T-cell (primary cell): ENCODE results near the gene ANO9. TPM values are rescaled to one million over a fixed set of nuclear protein-coding genes. Genes with fewer than 3 reads are reported as not detected.

Experiments used
- ATAC-seq, 4 experiments: fragments of 200-7000 bp in 3 of 4; fragments of 150-1000 bp in 1 of 4; cut with Tn5 transposase; replicated peaks in 1 of 4; 1 replicate in 3 of 4; 2 replicates in 1 of 4; pipeline ENCODE4 v1.10.0; 2021; ENCODE audit warnings: moderate library complexity in 3 of 4, mild to moderate bottlenecking in 2 of 4, moderate number of reproducible peaks in 1 of 4
- CTCF ChIA-PET, 2 donors: fragments of 300-600 bp; sonication (Branson Sonifier 250); formaldehyde crosslinking; loops; one replicate each; lab custom pipeline; 2022; ENCODE audit warnings: antibody characterized with exemption in 2 of 2; lab: Charles Lee
- POLR2A ChIA-PET, 2 donors: fragments of 300-600 bp; sonication (Branson Sonifier 250); formaldehyde crosslinking; loops; one replicate each; lab custom pipeline; 2022; ENCODE audit warnings: antibody characterized with exemption in 2 of 2; lab: Charles Lee
- DNase-seq, 35 experiments: peaks; one replicate each; pipeline versions ENCODE4 v3.0.0 to v3.0.0-alpha.2; 2013 to 2023
- H3K27ac ChIP-seq: one replicate; pipeline ENCODE4 v1.5.1; 2013; ENCODE audit warnings: low read length
- H3K27me3 ChIP-seq, 2 experiments: replicated peaks in 1 of 2; 1 replicate in 1 of 2; 2 replicates in 1 of 2; pipeline versions ENCODE4 v1.6.1 to v1.7.0; 2013; ENCODE audit warnings: low read length in 1 of 2, mixed read lengths in 1 of 2; ENCODE audit not compliant: control insufficient read depth in 2 of 2, insufficient read depth in 2 of 2; ENCODE audit errors: extremely low read depth in 1 of 2
- H3K36me3 ChIP-seq, 2 donors: 1 replicate in 1 of 2; 2 replicates in 1 of 2; pipeline versions ENCODE4 v1.6.1 to v1.7.0; 2013; ENCODE audit warnings: low read length in 1 of 2; ENCODE audit not compliant: control insufficient read depth in 2 of 2, insufficient read depth in 1 of 2; ENCODE audit errors: extremely low read depth in 1 of 2
- H3K4me1 ChIP-seq, 2 experiments: 1 replicate in 1 of 2; 2 replicates in 1 of 2; pipeline versions ENCODE4 v1.6.1 to v1.7.0; 2013; ENCODE audit warnings: low read length in 2 of 2, mixed read lengths in 1 of 2; ENCODE audit not compliant: insufficient read depth in 2 of 2, control insufficient read depth in 1 of 2; ENCODE audit errors: extremely low read depth in 1 of 2
- H3K4me3 ChIP-seq, 2 donors: 1 replicate in 1 of 2; 2 replicates in 1 of 2; pipeline versions ENCODE4 v1.5.1 to v1.7.0; 2013; ENCODE audit warnings: mild to moderate bottlenecking in 2 of 2, low read length in 1 of 2, moderate library complexity in 1 of 2; ENCODE audit not compliant: control insufficient read depth in 1 of 2; ENCODE audit errors: extremely low read depth in 1 of 2
- H3K9me3 ChIP-seq: 2 replicates; pipeline ENCODE4 v1.7.0; 2013
- H3K27ac Mint-ChIP-seq, 2 donors: one replicate each; pipeline ENCODE4 v1.8.0; 2020 to 2021; ENCODE audit warnings: mild to moderate bottlenecking in 2 of 2, mixed read lengths in 2 of 2
- H3K27me3 Mint-ChIP-seq, 2 donors: one replicate each; pipeline ENCODE4 v1.8.0; 2021 to 2022; ENCODE audit warnings: mixed read lengths in 2 of 2
- H3K36me3 Mint-ChIP-seq: one replicate; pipeline ENCODE4 v1.8.0; 2021; ENCODE audit warnings: mixed read lengths
- H3K4me1 Mint-ChIP-seq, 3 donors: one replicate each; pipeline ENCODE4 v1.8.0; 2020 to 2022; ENCODE audit warnings: mixed read lengths in 3 of 3, mild to moderate bottlenecking in 1 of 3
- H3K4me3 Mint-ChIP-seq, 3 donors: one replicate each; pipeline ENCODE4 v1.8.0; 2020 to 2022; ENCODE audit warnings: mild to moderate bottlenecking in 3 of 3, mixed read lengths in 3 of 3, moderate library complexity in 3 of 3
- H3K9me3 Mint-ChIP-seq, 3 donors: one replicate each; pipeline ENCODE4 v1.8.0; 2020 to 2022; ENCODE audit warnings: mixed read lengths in 3 of 3
- WGBS: methylation state at CpG from one replicate; pipeline ENCODE4 v1.1.5; 2013; ENCODE audit warnings: missing lambda C conversion rate; ENCODE audit not compliant: insufficient coverage; 5-methylcytosine and 5-hydroxymethylcytosine counted together
- total RNA-seq, 35 experiments: library from RNA in 6 of 35; stranded (reverse) in 6 of 35; fragments of 120-200 nt in 1 of 35; gene quantifications; one replicate each; pipeline versions ENCODE4 v1.2.1 to v1.2.4 and lab custom pipeline; 2013 to 2026

ANO9 gene
- total RNA-seq, 5 donors from 2014 or later (not counting 1 experiment from before 2014, with no cell fraction given) = 103 to 128 (median 120) TPM

DNA sequence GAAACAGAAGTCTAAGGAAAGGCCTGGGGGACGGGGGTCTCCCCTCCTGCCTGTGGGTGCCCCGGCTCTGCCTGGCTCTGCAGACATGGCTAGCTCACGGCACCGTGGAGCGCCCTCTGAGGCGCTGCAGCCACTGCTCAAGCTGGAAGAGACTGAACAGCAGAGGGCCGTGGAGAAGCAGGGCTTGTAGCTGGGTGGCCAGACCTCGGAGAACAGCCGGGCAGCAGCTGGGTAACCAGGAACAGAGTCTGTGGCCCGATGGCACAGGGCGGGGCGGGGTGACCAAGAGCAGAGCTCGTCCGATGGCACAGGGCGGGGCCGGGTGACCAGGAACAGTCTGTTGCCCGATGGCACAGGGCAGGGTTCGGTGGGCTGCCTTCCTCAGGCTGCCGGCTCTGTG is 47.2 kb upstream of the ANO9 start:
- Mint-ChIP-seq H3K9me3 (no peaks in the 10 kb centered on the region), H3K27ac (no peak overlapping the region), H3K27me3 (no peaks in the 10 kb centered on the region), H3K4me3 (no peak overlapping the region), H3K36me3 (peaks cover 5% of the 10 kb centered on the region), H3K4me1 (no peaks in the 10 kb centered on the region)
- WGBS = 95% methylated on average over 19 of the region's 19 CpGs
- ATAC-seq (no peak), DNase-seq (no peak)
- H3K27ac ChIP-seq = no peak overlapping the region
- no peaks in the 10 kb centered on the region for H3K27me3 ChIP-seq
- peaks cover 3 to 12% of the 10 kb centered on the region in 2 donors for H3K36me3 ChIP-seq
- ChIA-PET CTCF (interaction anchor here in 1 of 2 donors (0.5 kb wide), 1 partner anchor 129 kb away, joined by 6 read pairs; no protein-coding TSS in a partner anchor), POLR2A (no interaction called here)
- no peaks in the 10 kb centered on the region for H3K4me1 ChIP-seq
- no peak overlapping the region for H3K4me3 ChIP-seq
- no peaks in the 10 kb centered on the region for H3K9me3 ChIP-seq

DNA sequence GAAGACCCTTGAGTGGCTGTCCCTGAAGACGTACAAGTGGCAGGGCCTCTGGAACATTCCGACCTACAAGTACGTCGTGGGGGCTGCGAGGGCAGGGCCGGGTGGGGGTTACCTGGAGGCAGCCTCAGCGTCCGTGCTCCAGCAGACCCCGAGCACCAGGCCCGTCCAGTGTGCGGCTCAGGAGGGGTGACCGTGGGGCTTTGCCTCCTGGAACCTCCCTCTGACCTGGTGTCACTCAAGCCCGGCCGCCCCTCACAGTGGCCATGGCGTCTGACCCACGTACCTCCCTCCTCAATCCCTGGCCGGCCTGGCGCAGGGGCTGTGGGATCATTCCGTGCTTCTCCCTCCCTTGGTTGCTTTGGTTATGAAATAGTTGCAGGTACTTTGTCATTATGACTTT is 46.8 kb upstream of the ANO9 start:
- Histone ChIP-seq H3K27me3 (no peaks in the 10 kb centered on the region), H3K36me3 (peaks cover under 1 to 12% of the 10 kb centered on the region in 2 donors), H3K4me3 (no peak overlapping the region), H3K4me1 (no peaks in the 10 kb centered on the region), H3K27ac (no peak overlapping the region), H3K9me3 (no peaks in the 10 kb centered on the region)
- ATAC-seq = no peak
- ChIA-PET CTCF (no interaction called here), POLR2A (no interaction called here)
- Mint-ChIP-seq H3K27me3 (no peaks in the 10 kb centered on the region), H3K9me3 (no peaks in the 10 kb centered on the region), H3K4me1 (no peaks in the 10 kb centered on the region), H3K4me3 (no peak overlapping the region), H3K27ac (no peak overlapping the region), H3K36me3 (peaks cover 5% of the 10 kb centered on the region)
- no peak for DNase-seq
- WGBS = 98% methylated on average over 13 of the region's 19 CpGs

- POLR2A ChIA-PET = no interaction called here
- WGBS = 92% methylated on average over 25 of the region's 25 CpGs
- Mint-ChIP-seq H3K4me3 (no peak overlapping the region), H3K4me1 (no peaks in the 10 kb centered on the region), H3K27ac (no peak overlapping the region), H3K27me3 (no peaks in the 10 kb centered on the region), H3K9me3 (no peaks in the 10 kb centered on the region), H3K36me3 (peaks cover 5% of the 10 kb centered on the region)
- no peaks in the 10 kb centered on the region for H3K27me3 ChIP-seq
- no peak for DNase-seq
- no peaks in the 10 kb centered on the region for H3K9me3 ChIP-seq
- CTCF ChIA-PET = no interaction called here
- no peak overlapping the region for H3K27ac ChIP-seq
- ATAC-seq = no peak
- peaks cover 0 to 12% of the 10 kb centered on the region in 2 donors for H3K36me3 ChIP-seq
- H3K4me1 ChIP-seq = no peaks in the 10 kb centered on the region
- H3K4me3 ChIP-seq = no peak overlapping the region
These were observed 46.3 kb upstream of the ANO9 start for GRCh38 chr11:488062-488461.

GRCh38 chr11:487571-488021 is 45.8 kb upstream of the ANO9 start:
- Mint-ChIP-seq H3K27me3 (no peaks in the 10 kb centered on the region), H3K36me3 (peaks cover 5% of the 10 kb centered on the region), H3K4me1 (no peaks in the 10 kb centered on the region), H3K9me3 (no peaks in the 10 kb centered on the region), H3K27ac (no peak overlapping the region), H3K4me3 (no peak overlapping the region)
- POLR2A ChIA-PET = no interaction called here
- CTCF ChIA-PET = no interaction called here
- Histone ChIP-seq H3K36me3 (peaks cover 0 to 12% of the 10 kb centered on the region in 2 donors), H3K27me3 (no peaks in the 10 kb centered on the region), H3K4me1 (no peaks in the 10 kb centered on the region), H3K27ac (no peak overlapping the region), H3K4me3 (no peak overlapping the region), H3K9me3 (no peaks in the 10 kb centered on the region)
- no peak for DNase-seq
- no peak for ATAC-seq
- 97% methylated on average over 22 of the region's 22 CpGs for WGBS

DNA sequence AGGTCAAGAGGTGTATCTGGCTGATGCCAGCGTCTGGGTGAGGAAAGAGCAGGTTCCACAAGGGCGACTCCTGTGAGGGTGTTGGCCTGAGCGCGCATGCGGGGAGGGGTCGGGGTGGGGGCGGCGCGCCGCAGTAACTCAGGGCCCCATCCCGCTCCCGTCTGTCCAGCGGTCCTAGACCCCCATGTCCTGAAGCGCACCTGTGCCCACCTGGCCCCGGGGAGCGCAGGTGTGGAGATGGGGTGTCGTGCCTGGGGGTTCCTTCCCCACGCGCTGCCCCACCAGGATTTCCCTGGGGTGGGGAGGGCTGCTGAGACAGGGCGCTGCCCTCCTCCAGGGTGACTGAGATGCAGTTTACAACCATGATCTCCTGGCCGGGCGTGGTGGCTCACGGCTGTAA is 44.4 kb upstream of the ANO9 start:
- no peaks in the 10 kb centered on the region for H3K9me3 ChIP-seq
- H3K27me3 Mint-ChIP-seq = no peaks in the 10 kb centered on the region
- 97% methylated on average over 18 of the region's 23 CpGs for WGBS
- no peak overlapping the region for H3K4me3 ChIP-seq
- H3K4me1 ChIP-seq = no peaks in the 10 kb centered on the region
- H3K27me3 ChIP-seq = no peaks in the 10 kb centered on the region
- ATAC-seq = no peak
- DNase-seq = no peak
- H3K27ac ChIP-seq = no peak overlapping the region
- CTCF ChIA-PET = no interaction called here
- no peaks in the 10 kb centered on the region for H3K9me3 Mint-ChIP-seq
- H3K4me3 Mint-ChIP-seq = no peak overlapping the region
- H3K36me3 ChIP-seq = peaks cover 0 to 12% of the 10 kb centered on the region in 2 donors
- no peaks in the 10 kb centered on the region for H3K4me1 Mint-ChIP-seq
- no peaks in the 10 kb centered on the region for H3K36me3 Mint-ChIP-seq
- POLR2A ChIA-PET = no interaction called here
- H3K27ac Mint-ChIP-seq = no peak overlapping the region

DNA sequence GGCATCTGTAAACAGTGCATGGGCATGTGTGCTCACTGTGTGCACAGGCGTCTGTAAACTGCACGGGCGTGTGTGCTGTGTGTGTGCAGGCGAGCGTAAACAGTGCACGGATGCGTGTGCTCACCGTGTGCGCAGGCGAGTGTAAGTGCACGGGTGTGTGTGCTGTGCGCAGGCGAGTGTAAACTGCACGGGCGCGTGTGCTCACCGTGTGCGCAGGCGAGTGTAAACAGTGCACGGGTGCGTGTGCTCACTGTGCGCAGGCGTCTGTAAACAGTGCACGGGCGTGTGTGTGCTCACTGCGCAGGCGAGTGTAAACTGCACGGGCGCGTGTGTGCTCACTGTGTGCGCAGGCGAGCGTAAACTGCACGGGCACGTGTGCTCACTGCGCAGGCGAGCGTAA is 42.8 kb upstream of the ANO9 start:
- 97% methylated on average over 38 of the region's 38 CpGs for WGBS
- Mint-ChIP-seq H3K4me3 (no peak overlapping the region), H3K27me3 (no peaks in the 10 kb centered on the region), H3K27ac (no peak overlapping the region), H3K4me1 (no peaks in the 10 kb centered on the region), H3K36me3 (no peaks in the 10 kb centered on the region), H3K9me3 (no peaks in the 10 kb centered on the region)
- POLR2A ChIA-PET = no interaction called here
- H3K27ac ChIP-seq = no peak overlapping the region
- no peak for DNase-seq
- no peak for ATAC-seq
- H3K4me1 ChIP-seq = no peaks in the 10 kb centered on the region
- H3K27me3 ChIP-seq = no peaks in the 10 kb centered on the region
- CTCF ChIA-PET = no interaction called here
- peaks cover 0 to 4% of the 10 kb centered on the region in 2 donors for H3K36me3 ChIP-seq
- H3K4me3 ChIP-seq = no peak overlapping the region
- H3K9me3 ChIP-seq = no peaks in the 10 kb centered on the region

DNA sequence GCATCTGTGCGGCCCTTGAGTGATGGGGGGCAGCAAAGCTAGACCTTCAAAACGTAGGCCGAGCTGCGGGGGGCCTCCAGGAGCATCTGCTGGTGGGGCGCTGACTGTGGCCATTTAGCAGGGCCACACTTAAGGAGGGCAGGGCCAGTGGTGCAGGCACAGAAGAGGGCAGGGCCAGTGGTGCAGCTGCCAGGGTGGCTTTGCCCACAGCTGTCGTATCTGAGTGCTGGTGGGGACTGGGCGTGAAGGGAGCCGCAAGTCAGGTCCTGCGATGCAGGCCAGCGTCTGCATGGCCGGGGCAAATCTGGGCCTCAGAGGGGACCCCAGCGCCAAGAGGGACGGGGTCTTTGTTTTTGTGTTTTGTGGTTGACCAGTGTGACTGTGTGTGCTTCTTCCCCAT is 37.5 kb upstream of the ANO9 start:
- H3K36me3 ChIP-seq = peaks cover 4% of the 10 kb centered on the region in 2 donors
- H3K4me1 ChIP-seq = no peaks in the 10 kb centered on the region
- H3K9me3 Mint-ChIP-seq = no peaks in the 10 kb centered on the region
- H3K4me3 Mint-ChIP-seq = no peak overlapping the region
- DNase-seq (no peak), ATAC-seq (no peak)
- POLR2A ChIA-PET = no interaction called here
- no peaks in the 10 kb centered on the region for H3K4me1 Mint-ChIP-seq
- H3K36me3 Mint-ChIP-seq = no peaks in the 10 kb centered on the region
- no peak overlapping the region for H3K27ac ChIP-seq
- WGBS = 72% methylated on average over 10 of the region's 13 CpGs
- H3K27ac Mint-ChIP-seq = no peak overlapping the region
- no peaks in the 10 kb centered on the region for H3K9me3 ChIP-seq
- no peaks in the 10 kb centered on the region for H3K27me3 ChIP-seq
- CTCF ChIA-PET = no interaction called here
- H3K4me3 ChIP-seq = no peak overlapping the region
- H3K27me3 Mint-ChIP-seq = no peaks in the 10 kb centered on the region
